Measurements from ENCODE around the gene TSNAX. TPM values are rescaled to one million over a fixed set of nuclear protein-coding genes. Genes with fewer than 3 reads are reported as not detected.
"Not testable (repeated sequence)": the region's sequence is repeated elsewhere in the genome, so short reads cannot be mapped to it uniquely, and the experiment has no call there.

TSNAX gene
- total RNA-seq, 1 donor from 2014 or later = 61.0 TPM

- Histone ChIP-seq H3K27me3 (no peaks in the 10 kb centered on the region), H2AFZ (replicated peaks) (no peak overlapping the region), H3K9ac (no peak overlapping the region), H3K36me3 (peaks cover 7% of the 10 kb centered on the region), H3K4me3 (no peak overlapping the region), H3K79me2 (ENCODE audit: low read depth) (no peaks in the 10 kb centered on the region), H3K4me1 (no peaks in the 10 kb centered on the region), H3K4me2 (no peak overlapping the region), H4K20me1 (ENCODE audit: low read depth) (no peaks in the 10 kb centered on the region), H3F3A (ENCODE audit: low read depth) (no peaks in the 10 kb centered on the region), H3K9me3 (ENCODE audit: low read depth) (no peaks in the 10 kb centered on the region), H3K27ac (no peak overlapping the region)
- H3K27me3 Mint-ChIP-seq (ENCODE audit: insufficient read depth, low read depth) = peaks cover 2% of the 10 kb centered on the region
- no peak for DNase-seq (ENCODE audit: low spot score)
- H3K27ac Mint-ChIP-seq = no peak overlapping the region
- TF ChIP-seq CTCF (IDR thresholded peaks at IDR 0.05) (no peak), EZH2 (IDR thresholded peaks at IDR 0.05) (no peak), EZH2phosphoT487 (IDR thresholded peaks at IDR 0.05) (no peak)
- H3K4me3 Mint-ChIP-seq = no peak overlapping the region
- H3K4me1 Mint-ChIP-seq = no peaks in the 10 kb centered on the region
- no peaks in the 10 kb centered on the region for H3K9me3 Mint-ChIP-seq
- H3K36me3 Mint-ChIP-seq = peaks cover 16% of the 10 kb centered on the region
These were observed 34.8 kb downstream of the TSNAX start for GRCh38 chr1:231563247-231563646.

- TF ChIP-seq CTCF (IDR thresholded peaks at IDR 0.05) (no peak), EZH2phosphoT487 (IDR thresholded peaks at IDR 0.05) (no peak), EZH2 (IDR thresholded peaks at IDR 0.05) (no peak)
- H3K27ac ChIP-seq = no peak overlapping the region
- H2AFZ ChIP-seq (replicated peaks) = no peak overlapping the region
- H3K27me3 Mint-ChIP-seq (ENCODE audit: insufficient read depth, low read depth) = peaks cover 5% of the 10 kb centered on the region
- peaks cover 15% of the 10 kb centered on the region for H3K36me3 Mint-ChIP-seq
- no peaks in the 10 kb centered on the region for H3K4me1 Mint-ChIP-seq
- no peak overlapping the region for H3K27ac Mint-ChIP-seq
- H3K4me1 ChIP-seq = no peaks in the 10 kb centered on the region
- no peak for DNase-seq (ENCODE audit: low spot score)
- H3K36me3 ChIP-seq = peaks cover 7% of the 10 kb centered on the region
- no peaks in the 10 kb centered on the region for H3K9me3 ChIP-seq (ENCODE audit: low read depth)
- H4K20me1 ChIP-seq (ENCODE audit: low read depth) = no peaks in the 10 kb centered on the region
- H3K79me2 ChIP-seq (ENCODE audit: low read depth) = no peaks in the 10 kb centered on the region
- H3K27me3 ChIP-seq = no peaks in the 10 kb centered on the region
- no peaks in the 10 kb centered on the region for H3K9me3 Mint-ChIP-seq
- no peak overlapping the region for H3K4me3 Mint-ChIP-seq
- no peak overlapping the region for H3K9ac ChIP-seq
- no peak overlapping the region for H3K4me2 ChIP-seq
- no peaks in the 10 kb centered on the region for H3F3A ChIP-seq (ENCODE audit: low read depth)
- no peak overlapping the region for H3K4me3 ChIP-seq
These were observed 35.9 kb downstream of the TSNAX start for GRCh38 chr1:231564373-231564772.

GRCh38 chr1:231566496-231566895 lies 38.0 kb downstream of the TSNAX start:
- Histone ChIP-seq H3K79me2 (ENCODE audit: low read depth) (no peaks in the 10 kb centered on the region), H3K9ac (no peak overlapping the region), H3K4me2 (no peak overlapping the region), H3F3A (ENCODE audit: low read depth) (no peaks in the 10 kb centered on the region), H4K20me1 (ENCODE audit: low read depth) (no peaks in the 10 kb centered on the region), H2AFZ (replicated peaks) (no peak overlapping the region), H3K27me3 (no peaks in the 10 kb centered on the region), H3K4me1 (no peaks in the 10 kb centered on the region), H3K36me3 (peaks cover 7% of the 10 kb centered on the region), H3K9me3 (ENCODE audit: low read depth) (no peaks in the 10 kb centered on the region), H3K27ac (no peak overlapping the region), H3K4me3 (no peak overlapping the region)
- Mint-ChIP-seq H3K36me3 (peaks cover 12% of the 10 kb centered on the region), H3K9me3 (no peaks in the 10 kb centered on the region), H3K27ac (no peak overlapping the region), H3K27me3 (ENCODE audit: insufficient read depth, low read depth) (peaks cover 5% of the 10 kb centered on the region), H3K4me1 (no peaks in the 10 kb centered on the region), H3K4me3 (no peak overlapping the region)
- no peak for DNase-seq (ENCODE audit: low spot score)
- TF ChIP-seq CTCF (IDR thresholded peaks at IDR 0.05) (no peak), EZH2phosphoT487 (IDR thresholded peaks at IDR 0.05) (no peak), EZH2 (IDR thresholded peaks at IDR 0.05) (no peak)

GRCh38 chr1:231570262-231570661 lies 41.8 kb downstream of the TSNAX start:
- not testable (repeated sequence) for H4K20me1 ChIP-seq (ENCODE audit: low read depth); H3K4me2 ChIP-seq; H3K9ac ChIP-seq; H3K4me1 ChIP-seq; H3K36me3 ChIP-seq; H3K9me3 ChIP-seq (ENCODE audit: low read depth); H3K27me3 Mint-ChIP-seq (ENCODE audit: insufficient read depth, low read depth); H3K4me3 Mint-ChIP-seq; H3K36me3 Mint-ChIP-seq; H3K27ac ChIP-seq; H3F3A ChIP-seq (ENCODE audit: low read depth); H3K27me3 ChIP-seq; H3K27ac Mint-ChIP-seq; H3K4me1 Mint-ChIP-seq; H3K4me3 ChIP-seq; DNase-seq (ENCODE audit: low spot score); H3K9me3 Mint-ChIP-seq; H2AFZ ChIP-seq (replicated peaks); H3K79me2 ChIP-seq (ENCODE audit: low read depth)
